HepG2 (cell line): ENCODE data around the gene SLC2A13. TPM values are rescaled to one million over a fixed set of nuclear protein-coding genes. Genes with fewer than 3 reads are reported as not detected.

Experiments used
- ATAC-seq: fragments of 200-7000 bp; cut with Tn5 transposase; 3 replicates; pipeline ENCODE4 v1.9.1; 2020; ENCODE audit warnings: mild to moderate bottlenecking, moderate library complexity
- BruUV-seq: library from RNA; stranded (reverse); fragments of 400-500 nt; replicated peaks from 2 replicates; lab custom pipeline; 2021; lab: Mats Ljungman, UMichigan
- CTCF ChIA-PET: fragments of 300-600 bp; formaldehyde crosslinking; extraction: SDS; loops from one replicate; lab custom pipeline; 2021; ENCODE audit warnings: low total read pairs, inconsistent platforms, low intra/inter-chr PET ratio; lab: Yijun Ruan, JAX
- POLR2A ChIA-PET: fragments of 350-600 bp; sonication (Branson Sonifier 250); formaldehyde crosslinking; loops from one replicate; lab custom pipeline; 2020; ENCODE audit warnings: antibody characterized with exemption, inconsistent platforms; lab: Yijun Ruan, JAX
- DNase-seq: peaks from one replicate; pipeline ENCODE4 v3.0.0-alpha.2; 2015; ENCODE audit warnings: low spot score
- FAIRE-seq: peaks from 3 replicates; lab custom pipeline; 2011; peaks lifted over from hg19 to GRCh38; lab: Jason Lieb, UNC
- H2AFZ ChIP-seq: one replicate; pipeline ENCODE4 v1.6.1; 2011; ENCODE audit warnings: low read length, inconsistent platforms
- H3K27ac ChIP-seq: fragments of 300-600 bp; 3 replicates; pipeline ENCODE4 v1.8.0; 2011; ENCODE audit warnings: mixed run types, mild to moderate bottlenecking, mixed read lengths, low read length, inconsistent platforms; ENCODE audit not compliant: insufficient read depth; ENCODE audit errors: extremely low read length
- H3K27me3 ChIP-seq, 2 experiments: fragments of 200-600 bp in 1 of 2; 2 replicates in 1 of 2; 3 replicates in 1 of 2; pipeline versions ENCODE4 v1.6.0 to v1.8.0; 2011; ENCODE audit warnings: low read length in 2 of 2, mild to moderate bottlenecking in 2 of 2, moderate library complexity in 2 of 2, inconsistent platforms in 1 of 2; ENCODE audit not compliant: insufficient read depth in 2 of 2, control insufficient read depth in 1 of 2
- H3K36me3 ChIP-seq, 2 experiments: fragments of 200-600 bp in 1 of 2; replicated peaks in 1 of 2; 2 replicates in 1 of 2; 3 replicates in 1 of 2; pipeline versions ENCODE4 v1.5.1 to v1.8.0; 2011; ENCODE audit warnings: low read length in 2 of 2, inconsistent platforms in 1 of 2; ENCODE audit not compliant: insufficient read depth in 2 of 2, control insufficient read depth in 1 of 2
- H3K4me1 ChIP-seq: 2 replicates; pipeline ENCODE4 v1.5.1; 2012; ENCODE audit warnings: low read length, inconsistent platforms; ENCODE audit not compliant: insufficient read depth
- H3K4me2 ChIP-seq: 2 replicates; pipeline ENCODE4 v1.6.0; 2011; ENCODE audit warnings: low read depth, low read length, inconsistent platforms
- H3K4me3 ChIP-seq, 3 experiments: fragments of 200-600 bp in 1 of 3; sonication (generic), shearing (Covaris generic) in 1 of 3; replicated peaks in 1 of 3; 2 replicates each; pipeline ENCODE4 v1.5.1; 2011 to 2016; ENCODE audit warnings: low read length in 3 of 3, inconsistent platforms in 2 of 3, low read depth in 2 of 3, mild to moderate bottlenecking in 2 of 3, control low read depth in 1 of 3, mixed read lengths in 1 of 3; ENCODE audit not compliant: insufficient read depth in 1 of 3
- H3K79me2 ChIP-seq: one replicate; pipeline ENCODE4 v1.6.1; 2011; ENCODE audit warnings: low read length, inconsistent platforms; ENCODE audit not compliant: insufficient read depth
- H3K9ac ChIP-seq: 2 replicates; pipeline ENCODE4 v1.6.0; 2011; ENCODE audit warnings: mild to moderate bottlenecking, low read depth, low read length, inconsistent platforms; ENCODE audit not compliant: insufficient read depth
- H3K9me3 ChIP-seq: 2 replicates; pipeline ENCODE4 v1.5.1; 2012; ENCODE audit warnings: mild to moderate bottlenecking, low read length
- H4K20me1 ChIP-seq: 2 replicates; pipeline ENCODE4 v1.6.0; 2011; ENCODE audit warnings: inconsistent platforms, mild to moderate bottlenecking, low read length, moderate library complexity; ENCODE audit not compliant: insufficient read depth
- ETV5 ChIP-seq: IDR thresholded peaks from 2 replicates; pipeline ENCODE4 v1.6.1; 2018; ENCODE audit warnings: missing biosample characterization, missing genetic modification reagents, inconsistent platforms, borderline replicate concordance
- HDAC2 ChIP-seq: sonication (generic); formaldehyde crosslinking; IDR thresholded peaks from 2 replicates; pipeline ENCODE4 v1.4.0; 2020; ENCODE audit warnings: missing genetic modification reagents
- HMG20B ChIP-seq: conservative IDR thresholded peaks from 2 replicates; pipeline ENCODE4 v1.6.1; 2016; ENCODE audit warnings: missing genetic modification reagents, missing compliant biosample characterization
- NR2C2 ChIP-seq: sonication (generic); formaldehyde crosslinking; IDR thresholded peaks from 2 replicates; pipeline ENCODE4 v1.4.0; 2020; ENCODE audit warnings: missing genetic modification reagents, mild to moderate bottlenecking, moderate library complexity, borderline replicate concordance
- RCOR2 ChIP-seq: IDR thresholded peaks from 2 replicates; pipeline ENCODE4 v1.6.1; 2016; ENCODE audit warnings: missing biosample characterization, missing genetic modification reagents
- RFX3 ChIP-seq: IDR thresholded peaks from 2 replicates; pipeline ENCODE4 v1.6.1; 2016; ENCODE audit warnings: missing biosample characterization, missing genetic modification reagents
- SATB2 ChIP-seq: sonication (generic); formaldehyde crosslinking; IDR thresholded peaks from 2 replicates; pipeline ENCODE4 v1.5.0; 2020; ENCODE audit warnings: missing genetic modification reagents
- SMAD3 ChIP-seq: sonication (generic); formaldehyde crosslinking; IDR thresholded peaks from 2 replicates; pipeline ENCODE4 v1.4.0; 2020; ENCODE audit warnings: missing genetic modification reagents
- YY1 ChIP-seq: IDR thresholded peaks from 2 replicates; pipeline ENCODE4 v1.6.1; 2011; ENCODE audit warnings: low read length, low read depth, moderate library complexity, mild to moderate bottlenecking; ENCODE audit not compliant: insufficient read depth, insufficient replicate concordance
- ZNF180 ChIP-seq: sonication (generic); formaldehyde crosslinking; IDR thresholded peaks from 2 replicates; pipeline ENCODE4 v1.4.0; 2020; ENCODE audit warnings: low read depth, missing genetic modification reagents, borderline replicate concordance
- ZNF234 ChIP-seq: sonication (generic); formaldehyde crosslinking; conservative IDR thresholded peaks from 2 replicates; pipeline ENCODE4 v1.5.1; 2020; ENCODE audit warnings: mild to moderate bottlenecking, missing genetic modification reagents
- ZNF552 ChIP-seq: sonication (generic); formaldehyde crosslinking; IDR thresholded peaks from 2 replicates; pipeline ENCODE4 v1.9.0; 2022; ENCODE audit warnings: missing genetic modification reagents, mild to moderate bottlenecking, borderline replicate concordance
- ZSCAN30 ChIP-seq: sonication (generic); formaldehyde crosslinking; IDR thresholded peaks from 2 replicates; pipeline ENCODE4 v1.5.0; 2020; ENCODE audit warnings: mild to moderate bottlenecking, missing genetic modification reagents
- WGBS: methylation state at CpG from one replicate; pipeline ENCODE4 v1.1.6; 2017; ENCODE audit warnings: low lambda C conversion rate; 5-methylcytosine and 5-hydroxymethylcytosine counted together
- in situ Hi-C: cut with HindIII; loops from 2 replicates; pipeline ENCODE4 v1.10.0; 2017; ENCODE audit warnings: low pct_unique_long_range_greater_than_20kb; ENCODE audit not compliant: extremely low pct_ligation_motif_present
- intact Hi-C: fragments of 100-400 bp; cut with micrococcal nuclease; formaldehyde crosslinking; loops from one replicate; pipeline ENCODE4 v1.10.0; 2022; ENCODE audit not compliant: unreplicated experiment
- polyA plus RNA-seq, 8 experiments: library from polyadenylated mRNA; depleted of rRNA in 3 of 8; stranded (reverse) in 7 of 8; unstranded in 1 of 8; fragments of >200 nt; fragmentation: Illumina TruSeq in 4 of 8; extraction: Trizol in 4 of 8; gene quantifications; 2 replicates each; pipeline versions ENCODE4 v1.2.1 to v1.2.3, GENCODE V29; 2011 to 2016; ENCODE audit warnings: low read depth in 4 of 8, missing spikeins in 1 of 8, mixed read lengths in 1 of 8; ENCODE audit not compliant: insufficient read depth in 1 of 8
- total RNA-seq, 5 experiments: library from RNA; depleted of rRNA; stranded (reverse); fragments of >200 nt; fragmentation: Illumina TruSeq; extraction: Trizol; gene quantifications; 2 replicates each; pipeline ENCODE4 v1.2.3, GENCODE V29; 2016; ENCODE audit warnings: low read depth in 1 of 5
- TF ChIP-seq, protein P1 (sequence below): sonication (generic); formaldehyde crosslinking; IDR thresholded peaks from 2 replicates; pipeline ENCODE4 v1.4.0; 2020; ENCODE audit warnings: missing genetic modification reagents
- TF ChIP-seq, protein P2 (sequence below): sonication (generic); formaldehyde crosslinking; IDR thresholded peaks from 2 replicates; pipeline ENCODE4 v1.9.0; 2022; ENCODE audit warnings: missing genetic modification reagents, mild to moderate bottlenecking, borderline replicate concordance

Gene SLC2A13
- total and polyA plus RNA-seq, 2 of the 13 experiments (the other 11 are each of a cell fraction or from before 2014, with no cell fraction given), result 5.5 to 6.0 TPM

DNA sequence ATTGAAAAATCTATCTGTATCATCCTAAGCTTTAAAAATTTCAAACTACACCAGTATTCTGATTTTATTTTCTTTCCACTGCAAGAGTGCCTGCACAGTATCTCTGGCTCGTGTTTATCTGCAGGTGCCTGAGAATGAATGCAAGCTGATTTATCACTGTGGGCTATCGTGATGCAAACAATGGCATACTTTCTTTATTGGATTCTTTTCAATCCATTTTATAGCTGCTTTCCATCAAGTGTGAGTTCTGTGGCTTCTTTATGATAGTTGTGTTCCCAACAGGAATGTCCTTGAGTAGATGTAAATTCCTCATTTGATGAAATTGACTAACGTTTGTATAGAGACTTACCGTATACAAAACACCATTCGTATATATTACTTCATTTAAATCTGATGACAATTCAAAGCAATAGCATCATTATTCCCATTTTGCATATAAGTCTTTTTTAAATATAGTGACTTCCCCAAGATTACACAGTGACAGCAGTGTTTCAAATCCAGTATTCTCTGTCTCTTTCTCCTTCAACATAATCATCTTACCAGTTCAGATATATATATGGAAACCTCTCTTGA, 326.0 kb downstream of the SLC2A13 start:
- POLR2A ChIA-PET, result no interaction called here
- no peak overlapping the region for H3K9ac ChIP-seq
- TF ChIP-seq, protein P1, sequence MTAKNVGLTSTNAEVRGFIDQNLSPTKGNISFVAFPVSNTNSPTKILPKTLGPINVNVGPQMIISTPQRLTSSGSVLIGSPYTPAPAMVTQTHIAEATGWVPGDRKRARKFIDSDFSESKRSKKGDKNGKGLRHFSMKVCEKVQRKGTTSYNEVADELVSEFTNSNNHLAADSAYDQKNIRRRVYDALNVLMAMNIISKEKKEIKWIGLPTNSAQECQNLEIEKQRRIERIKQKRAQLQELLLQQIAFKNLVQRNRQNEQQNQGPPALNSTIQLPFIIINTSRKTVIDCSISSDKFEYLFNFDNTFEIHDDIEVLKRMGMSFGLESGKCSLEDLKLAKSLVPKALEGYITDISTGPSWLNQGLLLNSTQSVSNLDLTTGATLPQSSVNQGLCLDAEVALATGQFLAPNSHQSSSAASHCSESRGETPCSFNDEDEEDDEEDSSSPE, result no peak
- TF ChIP-seq ZNF180 (CRISPR knock-in tag) (no peak), RFX3 (CRISPR knock-in tag) (no peak)
- no peaks in the 10 kb centered on the region for H3K9me3 ChIP-seq
- no peaks in the 10 kb centered on the region for H3K27me3 ChIP-seq
- H3K27ac ChIP-seq, result no peak overlapping the region
- H3K4me3 ChIP-seq, result no peak overlapping the region
- CTCF ChIA-PET, result no interaction called here
- DNase-seq (no peak), ATAC-seq (no peak), FAIRE-seq (no peak)
- H2AFZ ChIP-seq, result no peak overlapping the region
- BruUV-seq, result no TSS peak
- H3K79me2 ChIP-seq, result no peaks in the 10 kb centered on the region
- in situ Hi-C loops, result loop anchor here (10.0 kb wide), 1 partner anchor 325 kb away; the partner anchor contains the start of gene SLC2A13
- no peaks in the 10 kb centered on the region for H4K20me1 ChIP-seq
- H3K4me2 ChIP-seq, result no peak overlapping the region
- intact Hi-C loops, result no loop called here
- 73% methylated on average over 5 of the region's 5 CpGs for WGBS
- no peaks in the 10 kb centered on the region for H3K36me3 ChIP-seq
- H3K4me1 ChIP-seq, result no peaks in the 10 kb centered on the region

DNA sequence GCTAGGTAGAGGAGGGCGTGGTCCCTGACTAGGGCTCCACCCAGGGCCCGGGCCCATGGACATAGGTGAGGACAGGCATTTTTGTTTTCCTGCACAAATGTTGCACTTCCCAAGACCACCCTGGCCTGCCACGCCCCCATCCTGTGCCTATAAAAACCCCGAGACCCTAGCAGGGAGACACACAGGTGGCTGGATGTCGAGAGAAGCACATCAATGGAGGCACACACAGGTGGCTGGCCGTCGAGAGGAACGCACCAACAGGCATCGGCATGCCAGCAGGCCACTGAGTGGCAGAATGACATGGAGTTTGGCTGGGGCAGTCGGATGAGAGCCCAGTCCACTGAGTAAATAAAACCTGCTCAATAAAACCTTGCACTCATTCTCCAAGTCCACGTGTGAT, 328.4 kb downstream of the SLC2A13 start:
- ATAC-seq, result no peak
- no peak for TF ChIP-seq YY1
- no peak for TF ChIP-seq ZSCAN30
- TF ChIP-seq ZNF234 (CRISPR knock-in tag), result no peak
- TF ChIP-seq NR2C2 (CRISPR knock-in tag), result no peak
- no peak for TF ChIP-seq ZNF552 (CRISPR knock-in tag)
- no peak for TF ChIP-seq RCOR2 (CRISPR knock-in tag)
- TF ChIP-seq ETV5 (CRISPR knock-in tag), result no peak
- no peak for TF ChIP-seq HMG20B (CRISPR knock-in tag)
- no peak for TF ChIP-seq SATB2 (CRISPR knock-in tag)
- TF ChIP-seq, protein P2, sequence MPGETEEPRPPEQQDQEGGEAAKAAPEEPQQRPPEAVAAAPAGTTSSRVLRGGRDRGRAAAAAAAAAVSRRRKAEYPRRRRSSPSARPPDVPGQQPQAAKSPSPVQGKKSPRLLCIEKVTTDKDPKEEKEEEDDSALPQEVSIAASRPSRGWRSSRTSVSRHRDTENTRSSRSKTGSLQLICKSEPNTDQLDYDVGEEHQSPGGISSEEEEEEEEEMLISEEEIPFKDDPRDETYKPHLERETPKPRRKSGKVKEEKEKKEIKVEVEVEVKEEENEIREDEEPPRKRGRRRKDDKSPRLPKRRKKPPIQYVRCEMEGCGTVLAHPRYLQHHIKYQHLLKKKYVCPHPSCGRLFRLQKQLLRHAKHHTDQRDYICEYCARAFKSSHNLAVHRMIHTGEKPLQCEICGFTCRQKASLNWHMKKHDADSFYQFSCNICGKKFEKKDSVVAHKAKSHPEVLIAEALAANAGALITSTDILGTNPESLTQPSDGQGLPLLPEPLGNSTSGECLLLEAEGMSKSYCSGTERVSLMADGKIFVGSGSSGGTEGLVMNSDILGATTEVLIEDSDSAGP (CRISPR knock-in tag), result no peak
- TF ChIP-seq HDAC2 (CRISPR knock-in tag), result no peak
- TF ChIP-seq SMAD3, result no peak

More for the DNA sequence above, 328.4 kb downstream of the SLC2A13 start:
- Histone ChIP-seq H3K4me3 (no peak overlapping the region), H3K4me1 (no peaks in the 10 kb centered on the region), H3K79me2 (no peaks in the 10 kb centered on the region), H2AFZ (no peak overlapping the region), H4K20me1 (no peaks in the 10 kb centered on the region), H3K9me3 (no peaks in the 10 kb centered on the region), H3K4me2 (no peak overlapping the region), H3K9ac (no peak overlapping the region), H3K27me3 (no peaks in the 10 kb centered on the region), H3K27ac (no peak overlapping the region), H3K36me3 (no peaks in the 10 kb centered on the region)
- CTCF ChIA-PET, result no interaction called here
- in situ Hi-C loops, result loop anchor here (10.0 kb wide), 1 partner anchor 327 kb away; the partner anchor contains the start of gene SLC2A13
- POLR2A ChIA-PET, result no interaction called here
- no peak for FAIRE-seq
- no peak for DNase-seq
- WGBS, result 55% methylated on average over 9 of the region's 11 CpGs
- BruUV-seq, result no TSS peak
- intact Hi-C loops, result no loop called here
